ENCODE measurements around the gene PRAMEF5.
"Not testable (repeated sequence)": the region's sequence is repeated elsewhere in the genome, so short reads cannot be mapped to it uniquely, and the experiment has no call there.

The PRAMEF5 gene

DNA sequence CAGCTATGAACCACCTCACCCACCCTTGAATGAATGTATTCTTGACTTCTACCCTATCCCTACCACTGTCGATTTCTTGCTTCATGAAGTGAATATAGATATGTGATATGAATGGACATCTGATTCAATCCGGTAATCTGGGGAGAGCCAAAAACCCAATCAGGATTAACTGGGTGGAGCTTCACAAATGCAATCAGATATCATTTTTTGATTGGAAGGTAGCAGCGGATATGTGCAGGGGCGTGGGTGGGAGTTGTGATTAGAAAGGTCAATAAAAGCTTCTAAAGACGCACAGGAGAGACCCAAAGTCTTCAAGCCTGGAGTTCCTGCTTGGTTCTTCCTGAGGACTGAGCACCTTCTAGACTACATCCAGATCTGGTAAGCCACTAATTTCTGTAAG is at the start of gene PRAMEF5:
TSS of gene PRAMEF5 (plus strand) at position 301 of the 400 bp plus-strand sequence. CDS start 5,071 bp downstream, outside the sequence.
- DNase-seq: not testable (repeated sequence)

DNA sequence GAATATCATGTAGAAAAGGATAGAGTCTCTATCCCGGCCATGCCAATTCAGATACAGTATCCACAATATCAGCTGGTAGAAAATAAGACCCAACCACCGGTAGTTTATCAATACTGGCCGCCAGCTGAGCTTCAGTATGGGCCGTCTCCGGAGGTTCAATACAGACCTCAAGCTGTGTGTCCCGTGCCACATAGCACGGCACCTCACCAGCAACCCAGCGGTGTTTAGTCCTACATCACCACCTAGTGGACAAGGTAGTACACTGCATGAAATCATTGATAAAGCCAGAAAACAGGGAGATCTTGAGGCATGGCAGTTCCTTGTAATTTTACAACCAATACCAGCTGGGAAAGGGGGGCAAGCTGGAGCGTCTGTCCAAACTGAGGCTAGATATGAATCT is 45.3 kb upstream of the PRAMEF5 start:
- DNase-seq: not testable (repeated sequence)

DNA sequence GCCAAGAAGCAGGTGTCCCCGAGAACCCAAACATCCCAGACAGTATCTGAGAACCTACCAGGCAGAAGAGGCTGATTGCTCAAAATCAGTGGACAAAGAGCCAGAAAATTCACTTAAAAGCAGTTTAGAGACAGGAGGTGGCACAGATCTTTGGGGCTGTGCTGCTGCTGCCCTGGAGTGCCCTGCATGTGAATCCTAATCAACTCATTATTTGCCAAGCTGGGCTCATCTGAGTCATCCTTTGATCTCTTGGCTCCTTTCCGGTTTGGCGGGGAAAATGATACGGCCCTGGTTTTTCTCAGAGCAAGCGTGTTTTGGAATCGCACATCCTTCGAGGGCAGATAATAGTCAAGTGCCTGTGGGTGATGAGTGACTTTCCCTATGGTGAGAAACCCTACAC is 37.4 kb upstream of the PRAMEF5 start:
- not testable (repeated sequence) for DNase-seq

DNA sequence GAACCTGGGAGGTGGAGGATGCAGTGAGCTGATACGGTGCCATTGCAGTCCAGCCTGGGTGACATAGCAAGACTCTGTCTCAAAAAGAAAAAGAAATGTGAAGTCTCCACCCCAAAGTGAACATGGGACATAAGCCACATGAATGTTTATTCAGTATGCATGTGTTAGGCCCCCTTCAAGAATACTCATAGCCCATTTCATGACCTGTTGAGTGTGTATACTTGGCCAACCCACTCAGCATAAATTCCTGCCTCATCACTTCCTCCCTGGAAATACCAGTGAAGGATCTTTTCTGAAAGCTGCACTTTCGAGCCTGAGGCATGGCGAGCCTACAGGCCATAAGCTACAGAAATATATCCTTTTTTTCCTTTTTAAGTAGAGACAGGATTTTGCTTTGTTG is 34.8 kb upstream of the PRAMEF5 start:
- DNase-seq: not testable (repeated sequence)

DNA sequence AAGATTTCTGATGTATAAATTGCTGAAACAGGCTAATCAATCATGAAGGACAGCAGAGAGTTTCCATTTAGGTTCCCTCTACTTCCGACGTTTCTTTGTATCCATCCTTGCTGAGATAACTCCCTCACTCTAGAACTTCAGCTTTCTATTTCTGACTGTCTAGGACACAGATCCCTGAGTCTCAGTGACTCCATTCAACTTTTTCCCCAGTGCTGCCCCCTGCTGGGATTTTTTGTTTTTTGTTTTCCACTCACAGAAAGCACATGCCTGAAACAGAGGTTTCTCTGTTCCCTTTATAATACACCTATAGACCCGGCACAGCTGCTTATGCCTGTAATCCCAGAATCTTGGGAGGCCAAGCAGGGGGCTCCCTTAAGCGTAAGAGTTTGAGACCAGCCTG is 31.2 kb upstream of the PRAMEF5 start:
- DNase-seq: not testable (repeated sequence)

DNA sequence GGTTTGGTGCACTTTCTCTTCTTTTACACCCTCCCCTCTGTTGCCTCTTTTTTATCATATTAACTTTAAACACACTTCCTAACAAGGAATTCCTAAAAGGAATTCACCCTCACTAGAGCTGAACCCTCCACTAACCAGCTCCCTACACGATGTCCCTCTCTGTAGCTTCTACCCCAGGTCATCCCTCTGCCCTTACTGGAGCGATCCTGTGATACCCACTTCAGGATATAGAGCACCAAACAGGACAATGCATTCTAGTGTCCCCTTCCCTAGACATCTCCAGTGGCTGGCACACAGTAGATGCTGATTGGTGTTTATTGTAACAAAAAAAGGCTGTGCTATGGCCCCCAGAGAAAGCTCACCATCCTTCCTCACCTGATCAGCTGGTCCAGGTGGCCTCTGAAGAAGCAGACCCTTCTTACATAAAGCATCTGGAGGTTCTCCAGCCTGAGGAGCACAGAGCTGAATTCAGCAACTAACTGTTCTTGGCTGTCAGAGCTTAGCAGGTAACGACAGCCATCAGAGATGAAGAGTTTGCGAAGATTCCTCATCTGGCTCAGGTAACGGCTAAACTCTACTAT is 29.4 kb upstream of the PRAMEF5 start:
- DNase-seq: no peak

DNA sequence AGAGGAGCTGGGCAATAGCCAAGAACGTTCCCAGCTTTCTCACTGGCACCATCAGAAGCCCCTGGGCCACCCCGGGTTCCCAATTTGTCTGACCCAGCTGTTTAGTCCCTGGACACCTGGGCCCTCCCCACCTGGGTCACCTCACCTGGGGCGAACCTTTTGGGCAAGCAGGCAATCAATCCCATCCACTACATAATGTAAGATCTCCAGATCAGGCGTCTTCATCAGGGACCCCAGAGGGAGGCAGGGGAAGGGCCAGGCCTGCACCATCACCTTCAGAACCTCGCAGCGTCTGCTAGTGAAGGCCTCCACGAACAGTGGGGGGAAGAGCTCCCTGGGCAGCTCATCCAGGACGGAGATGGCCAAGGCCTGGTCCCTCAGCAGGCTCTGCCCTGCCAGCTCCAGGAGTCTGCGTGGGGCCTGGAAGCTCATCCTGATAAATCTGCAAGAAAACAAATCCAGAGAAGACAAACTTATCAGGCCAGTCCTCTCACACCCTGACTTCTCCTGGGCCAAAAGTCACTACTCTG is 28.3 kb upstream of the PRAMEF5 start, which contains the start of gene PRAMEF18:
TSS of gene PRAMEF18 (minus strand) at position 480 of the 530 bp plus-strand sequence. CDS start at position 432, 48 bp downstream.
- DNase-seq: not testable (repeated sequence)

DNA sequence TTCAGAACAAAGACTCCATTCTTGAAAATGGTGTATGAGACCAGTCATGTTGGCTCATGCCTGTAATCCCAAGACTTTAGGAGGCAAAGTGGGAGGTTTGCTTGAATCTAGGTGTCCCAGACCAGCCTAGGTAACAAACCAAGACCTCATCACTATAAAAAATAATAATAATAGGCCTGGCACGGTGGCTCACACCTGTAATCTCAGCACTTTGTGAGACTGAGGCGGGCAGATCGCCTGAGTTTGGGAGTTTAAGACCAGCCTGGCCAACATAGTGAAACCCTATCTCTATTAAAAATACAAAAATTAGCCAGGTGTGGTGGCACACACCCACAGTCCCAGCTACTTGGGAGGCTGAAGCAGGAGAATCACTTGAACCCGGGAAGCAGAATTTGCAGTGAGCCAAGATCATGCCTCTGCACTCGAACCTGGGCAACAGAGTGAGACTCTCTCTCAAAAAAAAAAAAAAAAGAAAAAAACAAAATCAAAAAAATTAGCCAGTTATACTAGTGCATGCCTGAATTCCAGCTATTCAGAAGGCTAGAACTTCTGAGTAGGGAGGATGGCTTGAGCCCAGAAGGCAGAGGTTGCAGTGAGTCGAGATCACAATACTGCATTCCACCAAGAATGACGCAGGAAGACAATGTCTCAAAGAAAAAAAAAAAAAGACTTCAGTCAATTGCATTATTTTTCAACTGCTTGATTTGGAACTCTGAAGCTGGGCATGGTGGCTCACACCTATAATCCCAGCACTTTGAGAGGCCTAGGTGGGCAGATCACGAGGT is 26.5 kb upstream of the PRAMEF5 start:
- DNase-seq: not testable (repeated sequence)

DNA sequence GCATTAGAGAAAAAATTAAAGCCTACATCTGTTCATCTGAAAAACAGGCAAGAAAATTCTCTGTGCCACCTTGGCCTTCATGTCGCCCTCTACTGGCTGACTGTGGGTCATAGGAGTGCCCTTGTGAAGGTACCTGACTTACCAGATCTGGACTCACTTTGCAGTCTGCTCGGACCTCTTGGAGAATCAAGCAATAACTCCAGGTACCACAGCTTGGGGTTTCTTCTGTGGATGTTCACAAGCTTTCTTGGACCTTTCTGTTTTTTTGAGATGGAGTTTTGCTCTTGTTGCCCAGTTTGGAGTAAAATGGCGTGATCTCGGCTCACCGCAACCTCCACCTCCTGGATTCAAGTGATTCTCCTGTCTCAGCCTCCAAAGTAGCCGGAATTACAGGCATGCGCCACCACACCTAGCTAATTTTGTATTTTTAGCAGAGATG is 25.6 kb upstream of the PRAMEF5 start:
- DNase-seq: no peak

DNA sequence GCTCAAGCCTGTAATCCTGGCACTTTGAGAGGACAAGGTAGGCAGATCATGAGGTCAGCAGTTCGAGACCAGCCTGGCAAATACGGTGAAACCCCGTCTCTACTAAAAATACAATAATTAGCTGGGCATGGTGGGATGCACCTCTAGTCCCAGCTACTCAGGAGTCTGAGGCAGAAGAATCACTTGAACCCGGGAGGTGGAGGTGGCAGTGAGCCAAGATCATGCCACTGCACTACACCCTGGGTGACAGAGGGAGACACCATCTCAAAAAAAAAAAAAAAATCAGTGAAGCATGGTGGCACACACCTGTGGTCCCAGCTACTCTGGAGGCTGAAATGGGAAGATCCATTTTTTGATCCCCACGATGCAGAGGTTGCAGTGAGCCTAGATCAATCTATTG is 23.9 kb upstream of the PRAMEF5 start:
- DNase-seq: not testable (repeated sequence)

DNA sequence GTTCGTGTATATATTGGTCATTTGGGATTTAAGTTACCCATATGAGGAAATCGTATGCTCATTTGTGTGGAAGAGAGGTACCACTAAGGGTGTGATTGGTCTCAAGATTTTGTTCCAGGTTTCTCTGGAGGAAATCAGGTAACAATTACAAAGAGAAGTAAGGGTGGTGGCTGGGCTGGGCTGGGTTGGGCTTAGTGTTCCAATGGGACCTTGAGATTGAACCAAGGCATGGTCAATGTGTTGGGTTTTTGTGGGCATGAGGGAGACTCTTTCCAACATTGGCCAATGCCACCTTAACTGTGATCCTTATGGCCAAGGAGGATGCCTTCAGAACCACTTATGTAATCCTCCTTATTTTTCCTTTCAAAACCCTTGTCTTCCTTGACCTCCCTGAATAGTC is 23.4 kb upstream of the PRAMEF5 start:
- not testable (repeated sequence) for DNase-seq

DNA sequence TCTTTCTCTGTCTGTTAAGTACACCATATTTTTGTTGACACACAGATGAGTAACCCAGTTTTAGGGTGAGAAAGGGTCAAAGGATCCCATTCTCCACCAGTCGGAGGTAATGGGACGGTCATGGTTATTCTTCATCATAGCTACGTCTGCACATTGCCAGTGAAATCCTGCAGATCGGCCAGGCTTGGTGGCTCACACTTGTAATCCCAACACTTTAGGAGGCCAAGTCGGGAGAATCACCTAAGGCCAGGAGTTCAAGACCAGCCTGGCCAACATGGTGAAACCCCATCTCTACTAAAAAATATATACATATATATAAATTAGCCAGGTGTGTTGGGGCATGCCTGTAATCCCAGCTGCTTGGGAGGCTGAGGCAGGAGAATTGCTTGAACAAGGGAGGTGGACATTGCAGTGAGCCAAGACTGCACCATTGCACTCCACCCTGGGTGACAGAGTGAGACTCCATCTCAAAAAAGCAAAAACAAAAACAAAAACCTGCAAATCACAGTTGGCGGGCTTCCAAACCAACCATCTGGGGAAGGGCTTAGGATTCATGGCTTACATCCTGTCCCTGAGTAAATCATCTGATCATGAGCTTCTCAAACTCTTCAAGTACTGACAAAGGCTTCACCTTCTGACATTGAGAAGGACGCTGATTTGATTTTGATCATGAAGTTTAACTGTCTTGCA is 22.8 kb upstream of the PRAMEF5 start:
- not testable (repeated sequence) for DNase-seq

DNA sequence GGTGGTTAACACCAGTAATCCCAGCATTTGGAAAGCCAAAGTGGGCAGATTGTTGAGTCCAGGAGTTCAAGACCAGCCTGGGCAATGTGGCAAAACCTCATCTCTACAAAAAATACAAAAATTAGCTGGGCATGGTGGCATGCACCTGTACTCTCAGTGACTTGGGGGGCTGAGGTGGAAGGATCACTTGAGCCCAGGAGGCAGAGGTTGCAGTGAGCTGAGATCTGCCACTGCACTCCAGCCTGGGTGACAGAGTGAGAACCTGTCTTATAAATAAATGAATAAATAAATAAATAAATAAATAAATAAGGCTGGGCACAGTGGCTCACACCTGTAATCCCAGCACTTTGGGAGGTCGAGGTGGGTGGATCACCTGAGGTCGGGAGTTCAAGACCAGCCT is 21.9 kb upstream of the PRAMEF5 start:
- DNase-seq: not testable (repeated sequence)

DNA sequence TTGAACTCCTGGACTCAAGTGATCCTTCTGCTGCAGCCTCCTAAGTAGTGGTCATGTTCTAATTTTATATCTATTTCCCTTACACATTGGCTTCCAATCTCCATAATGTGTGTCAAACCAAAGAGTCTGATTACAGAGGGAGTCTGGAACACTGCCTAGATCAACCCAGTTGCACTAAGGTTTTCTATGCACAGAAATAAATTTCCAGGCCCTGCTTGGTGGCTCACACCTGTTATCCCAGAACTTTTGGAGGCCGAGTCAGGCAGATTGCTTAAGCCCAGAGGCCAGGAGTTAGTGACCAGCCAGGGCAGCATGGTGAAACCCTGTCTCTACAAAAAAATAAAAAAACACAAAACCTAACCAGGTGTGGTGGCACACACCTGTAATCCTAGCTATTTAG is 19.9 kb upstream of the PRAMEF5 start:
- not testable (repeated sequence) for DNase-seq

DNA sequence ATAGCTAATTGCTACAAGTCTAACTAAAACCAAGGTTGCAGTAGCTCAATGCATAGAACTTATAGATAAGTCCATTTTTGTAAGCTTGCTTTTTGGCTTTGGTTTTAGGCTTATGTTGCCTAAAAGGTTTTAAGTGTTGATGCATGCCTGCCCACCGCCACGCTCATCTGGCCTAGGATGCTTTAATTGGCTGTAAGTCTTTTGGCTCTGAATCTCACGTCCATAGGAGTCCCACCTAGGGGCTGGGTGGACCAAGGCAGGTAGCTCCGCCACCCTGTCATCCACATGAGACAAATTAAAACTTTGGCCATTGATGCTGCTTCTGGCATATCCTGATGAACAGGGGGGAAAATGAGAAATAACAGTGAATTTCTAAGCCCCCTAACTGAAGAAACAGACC is 16.4 kb upstream of the PRAMEF5 start:
- not testable (repeated sequence) for DNase-seq

DNA sequence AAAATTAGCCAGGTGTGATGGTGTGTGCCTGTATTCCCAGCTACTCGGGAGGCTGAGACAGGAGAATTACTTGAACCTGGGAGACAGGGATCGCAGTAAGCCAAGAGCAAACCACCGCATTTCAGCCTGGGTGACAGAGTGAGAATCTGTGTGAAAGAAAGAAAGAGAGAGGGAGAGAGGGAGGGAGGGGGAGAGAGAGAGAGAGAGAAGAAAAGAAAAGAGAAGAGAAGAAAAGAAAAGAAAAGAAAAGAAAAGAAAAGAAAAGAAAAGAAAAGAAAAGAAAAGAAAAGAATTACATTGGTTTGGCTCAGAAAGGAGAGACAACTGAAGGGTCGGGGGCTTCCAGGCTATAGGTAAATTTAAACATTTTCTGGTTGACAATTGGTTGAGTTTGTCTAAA is 14.4 kb upstream of the PRAMEF5 start:
- not testable (repeated sequence) for DNase-seq

DNA sequence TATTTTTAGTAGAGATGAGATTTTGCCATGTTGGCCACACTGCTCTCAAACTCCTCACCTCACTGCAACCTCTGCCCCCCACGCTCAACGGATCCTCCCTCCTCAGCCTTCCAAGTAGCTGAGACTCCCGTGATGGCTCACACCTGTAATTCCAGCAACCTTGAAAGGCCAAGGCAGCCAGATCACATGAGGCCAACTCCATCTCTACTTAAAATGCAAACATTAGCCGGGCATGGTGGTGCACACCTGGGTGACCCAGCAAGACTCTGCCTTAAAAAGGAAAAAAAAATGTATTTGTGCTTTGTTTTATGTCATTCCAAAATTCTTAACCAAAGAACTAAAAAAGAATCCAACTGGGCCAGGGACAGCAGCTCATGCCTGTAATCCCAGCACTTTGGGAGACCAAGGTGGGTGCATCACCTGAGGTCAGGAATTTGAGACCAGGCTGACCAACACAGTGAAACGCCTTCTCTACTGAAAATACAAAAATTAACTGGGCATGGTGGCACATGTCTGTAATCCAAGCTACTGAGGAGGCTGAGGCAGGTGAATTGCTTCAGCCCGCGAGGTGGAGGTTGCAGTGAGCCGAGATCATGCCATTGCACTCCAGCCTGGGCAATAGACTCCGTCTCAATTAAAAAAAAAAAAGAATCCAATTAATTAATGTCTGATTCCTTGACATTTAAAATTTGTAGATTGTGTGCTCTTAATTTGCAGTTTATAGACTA is 10.3 kb upstream of the PRAMEF5 start:
- not testable (repeated sequence) for DNase-seq

DNA sequence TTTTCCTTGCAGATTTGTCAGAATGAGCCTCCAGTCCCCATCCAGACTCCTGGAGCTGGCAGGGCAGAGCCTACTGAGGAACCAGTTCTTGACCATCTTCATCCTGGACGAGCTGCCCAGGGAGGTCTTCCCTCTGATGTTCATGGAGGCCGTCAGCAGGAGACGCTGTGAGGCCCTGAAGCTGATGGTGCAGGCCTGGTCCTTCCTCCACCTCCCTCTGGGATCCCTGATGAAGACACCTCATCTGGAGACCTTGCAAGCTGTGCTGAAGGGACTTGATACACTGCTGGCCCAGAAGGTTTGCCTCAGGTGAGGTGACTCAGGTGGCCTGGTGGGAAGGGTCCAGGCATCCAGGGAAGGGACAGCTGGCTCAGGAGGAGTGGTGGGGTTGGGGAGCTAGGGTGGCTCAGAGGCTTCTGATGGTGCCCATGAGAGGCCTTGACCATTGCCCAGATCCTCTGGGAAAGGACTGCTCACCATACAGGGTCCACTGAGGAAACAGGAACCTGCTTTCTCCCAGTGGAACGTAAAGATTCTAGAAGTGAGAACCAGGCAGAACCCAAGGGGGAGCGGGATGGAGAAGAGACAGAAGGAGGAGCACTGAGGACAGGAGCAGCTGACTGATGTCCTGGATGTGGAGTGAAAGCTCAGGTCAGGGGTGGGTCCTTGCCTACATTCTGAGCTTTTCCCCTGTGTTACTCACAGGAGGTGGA is 8.0 kb upstream of the PRAMEF5 start:
- DNase-seq: not testable (repeated sequence)

DNA sequence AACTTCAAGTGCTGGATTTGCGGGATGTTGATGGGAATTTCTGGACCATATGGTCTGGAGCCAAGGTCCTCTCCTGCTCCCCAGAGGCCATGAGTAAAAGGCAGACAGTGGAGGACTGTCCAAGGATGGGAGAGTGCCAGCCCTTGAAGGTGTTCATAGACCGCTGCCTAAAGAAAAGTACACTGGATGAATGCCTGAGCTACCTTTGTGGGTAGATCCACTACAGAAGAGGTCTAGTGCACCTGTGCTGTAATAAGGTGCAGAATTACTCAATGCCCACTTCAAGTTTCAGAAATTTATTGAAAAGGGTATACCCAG is 7.5 kb upstream of the PRAMEF5 start:
- DNase-seq: not testable (repeated sequence)

DNA sequence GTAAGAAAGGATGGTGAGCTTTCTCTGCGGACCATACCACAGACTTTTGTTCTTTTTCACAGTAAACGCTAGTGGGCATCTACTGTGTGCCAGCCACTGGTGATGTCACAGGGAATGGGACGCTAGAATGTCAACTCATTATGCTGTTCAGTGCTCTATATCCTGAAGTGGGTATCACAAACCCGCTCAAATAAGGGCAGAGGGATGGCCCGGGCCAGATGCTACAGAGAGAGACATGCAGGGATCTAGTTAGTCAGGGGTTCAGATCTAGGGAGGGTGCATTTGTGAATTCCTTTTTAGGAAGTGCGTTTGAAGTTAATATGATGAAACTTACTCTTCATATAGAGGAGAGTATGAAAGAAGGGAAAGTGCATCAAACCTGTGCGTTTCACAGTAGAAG is 6.9 kb upstream of the PRAMEF5 start:
- not testable (repeated sequence) for DNase-seq

DNA sequence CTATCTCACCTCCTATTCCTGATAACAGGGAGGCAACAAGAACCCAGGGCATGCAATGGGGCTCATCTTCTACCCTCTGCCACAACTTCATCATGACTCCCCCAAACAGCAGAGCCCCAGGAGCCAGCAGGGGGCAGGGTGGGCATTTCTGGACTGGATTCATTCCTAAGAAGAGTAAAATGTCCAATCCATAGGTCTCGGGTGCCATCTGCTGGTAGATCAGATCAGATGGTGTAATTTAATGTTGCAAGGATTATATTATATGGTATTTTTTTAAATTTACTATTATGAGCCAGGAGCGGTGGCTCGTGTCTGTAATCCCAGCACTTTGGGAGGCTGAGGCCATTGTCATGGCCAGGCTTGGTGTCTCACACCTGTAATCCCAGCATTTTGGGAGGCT is 11.1 kb downstream of the PRAMEF5 start:
- not testable (repeated sequence) for DNase-seq

DNA sequence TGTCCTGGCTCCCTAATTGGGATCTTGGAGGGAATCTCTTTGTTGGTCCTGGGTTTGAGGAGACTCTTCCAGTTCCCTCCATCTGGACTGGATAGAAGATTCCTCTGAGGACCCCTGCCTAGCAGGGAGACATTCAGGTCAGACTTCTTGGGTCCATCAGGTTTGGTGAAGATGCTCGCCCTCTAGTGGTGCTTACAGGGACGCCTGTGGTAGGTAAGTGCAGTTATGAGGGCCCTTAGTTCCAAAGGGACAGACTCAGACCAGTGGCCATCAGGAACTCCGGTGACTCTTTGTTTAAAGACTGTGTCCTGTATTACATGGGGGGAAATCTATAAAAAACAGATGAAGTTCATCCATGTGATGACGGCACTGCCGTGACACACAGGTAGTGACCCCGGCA is 23.0 kb downstream of the PRAMEF5 start:
- DNase-seq: not testable (repeated sequence)
